ENCODE data around the gene C19orf81.

Gene C19orf81

GRCh38 chr19:50645107-50645506 is 4.1 kb upstream of the C19orf81 start:
- H3K4me3 ChIP-seq (ENCODE audit: low read depth, low read length) = no peak overlapping the region
- no peak for TF ChIP-seq CTCF (IDR thresholded peaks at IDR 0.05; ENCODE audit: borderline replicate concordance, insufficient read depth, low read depth, low read length)

- TF ChIP-seq CTCF (IDR thresholded peaks at IDR 0.05; ENCODE audit: borderline replicate concordance, insufficient read depth, low read depth, low read length) = no peak
- H3K4me3 ChIP-seq (ENCODE audit: low read depth, low read length) = no peak overlapping the region
Measured at GRCh38 chr19:50646074-50646807, 3.0 kb upstream of the C19orf81 start.

- TF ChIP-seq CTCF (IDR thresholded peaks at IDR 0.05; ENCODE audit: borderline replicate concordance, insufficient read depth, low read depth, low read length) = no peak
- H3K4me3 ChIP-seq (ENCODE audit: low read depth, low read length) = no peak overlapping the region
Measured at GRCh38 chr19:50647879-50648615, 1.2 kb upstream of the C19orf81 start.

GRCh38 chr19:50648659-50649058 is 586 bp upstream of the C19orf81 start:
- no peak for TF ChIP-seq CTCF (IDR thresholded peaks at IDR 0.05; ENCODE audit: borderline replicate concordance, insufficient read depth, low read depth, low read length)
- no peak overlapping the region for H3K4me3 ChIP-seq (ENCODE audit: low read depth, low read length)

GRCh38 chr19:50651174-50651573 is 1.9 kb downstream of the C19orf81 start:
- H3K4me3 ChIP-seq (ENCODE audit: low read depth, low read length) = no peak overlapping the region

GRCh38 chr19:50652722-50653121 is 3.5 kb downstream of the C19orf81 start:
- TF ChIP-seq CTCF (IDR thresholded peaks at IDR 0.05; ENCODE audit: borderline replicate concordance, insufficient read depth, low read depth, low read length) = no peak
- no peak overlapping the region for H3K4me3 ChIP-seq (ENCODE audit: low read depth, low read length)

More at GRCh38 chr19:50651174-50651573, 1.9 kb downstream of the C19orf81 start:
- TF ChIP-seq CTCF (IDR thresholded peaks at IDR 0.05; ENCODE audit: borderline replicate concordance, insufficient read depth, low read depth, low read length) = no peak

- H3K4me3 ChIP-seq (ENCODE audit: low read depth, low read length) = no peak overlapping the region
- TF ChIP-seq CTCF (IDR thresholded peaks at IDR 0.05; ENCODE audit: borderline replicate concordance, insufficient read depth, low read depth, low read length) = no peak
Measured at GRCh38 chr19:50654882-50655281, 5.6 kb downstream of the C19orf81 start.

Data from GM12875 (cell line).